Mammary epithelial cell (primary cell): Measurements from ENCODE around the gene LIMA1.

Source experiments
- EZH2 ChIP-seq: IDR thresholded peaks from 2 replicates; pipeline ENCODE4 v1.6.1; 2012; ENCODE audit warnings: low read length, inconsistent platforms, borderline replicate concordance
- TF ChIP-seq, protein P1 (sequence below), 2 donors: IDR thresholded peaks in 1 of 2; conservative IDR thresholded peaks in 1 of 2; 2 replicates each; pipeline ENCODE4 v1.5.1; 2011 to 2012; ENCODE audit warnings: inconsistent platforms in 2 of 2, low read length in 2 of 2, mild to moderate bottlenecking in 2 of 2, control low read depth in 1 of 2, low read depth in 1 of 2; ENCODE audit not compliant: insufficient read depth in 1 of 2; ENCODE audit errors: extremely low read depth in 1 of 2

DNA sequence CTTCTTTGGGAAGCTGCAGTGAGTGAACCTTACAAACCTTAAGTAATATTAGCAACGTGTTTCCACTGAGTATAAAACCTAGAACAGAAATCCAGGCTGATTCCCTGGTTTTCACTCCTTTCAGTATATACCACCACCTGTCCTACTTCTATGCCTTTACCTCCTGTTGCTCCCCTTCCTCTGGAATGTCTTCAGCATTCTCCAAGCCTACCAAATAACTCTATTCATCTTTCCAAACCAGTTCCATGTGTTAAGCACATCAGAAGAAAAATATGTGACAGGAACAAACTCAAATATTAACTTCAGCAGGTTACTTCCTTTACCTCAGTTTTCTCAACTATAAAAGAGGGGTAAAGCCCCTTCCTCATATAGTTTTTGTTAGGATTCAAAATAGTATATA lies 39.8 kb downstream of the LIMA1 start:
- TF ChIP-seq, protein P1, sequence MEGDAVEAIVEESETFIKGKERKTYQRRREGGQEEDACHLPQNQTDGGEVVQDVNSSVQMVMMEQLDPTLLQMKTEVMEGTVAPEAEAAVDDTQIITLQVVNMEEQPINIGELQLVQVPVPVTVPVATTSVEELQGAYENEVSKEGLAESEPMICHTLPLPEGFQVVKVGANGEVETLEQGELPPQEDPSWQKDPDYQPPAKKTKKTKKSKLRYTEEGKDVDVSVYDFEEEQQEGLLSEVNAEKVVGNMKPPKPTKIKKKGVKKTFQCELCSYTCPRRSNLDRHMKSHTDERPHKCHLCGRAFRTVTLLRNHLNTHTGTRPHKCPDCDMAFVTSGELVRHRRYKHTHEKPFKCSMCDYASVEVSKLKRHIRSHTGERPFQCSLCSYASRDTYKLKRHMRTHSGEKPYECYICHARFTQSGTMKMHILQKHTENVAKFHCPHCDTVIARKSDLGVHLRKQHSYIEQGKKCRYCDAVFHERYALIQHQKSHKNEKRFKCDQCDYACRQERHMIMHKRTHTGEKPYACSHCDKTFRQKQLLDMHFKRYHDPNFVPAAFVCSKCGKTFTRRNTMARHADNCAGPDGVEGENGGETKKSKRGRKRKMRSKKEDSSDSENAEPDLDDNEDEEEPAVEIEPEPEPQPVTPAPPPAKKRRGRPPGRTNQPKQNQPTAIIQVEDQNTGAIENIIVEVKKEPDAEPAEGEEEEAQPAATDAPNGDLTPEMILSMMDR (conservative IDR thresholded peaks at IDR 0.05 in 1 of 2, IDR thresholded peaks at IDR 0.05 in 1 of 2; ENCODE audit: extremely low read depth in 1 of 2, insufficient read depth in 1 of 2, low read depth in 1 of 2, low read length in 2 of 2), result no peak
- no peak for TF ChIP-seq EZH2
